ENCODE measurements around the gene PRR35. TPM values are rescaled to one million over a fixed set of nuclear protein-coding genes. Genes with fewer than 3 reads are reported as not detected.

The PRR35 gene
- total and polyA plus RNA-seq, 2 of the 4 experiments (the other 2 are of a cell fraction) = not detected

DNA sequence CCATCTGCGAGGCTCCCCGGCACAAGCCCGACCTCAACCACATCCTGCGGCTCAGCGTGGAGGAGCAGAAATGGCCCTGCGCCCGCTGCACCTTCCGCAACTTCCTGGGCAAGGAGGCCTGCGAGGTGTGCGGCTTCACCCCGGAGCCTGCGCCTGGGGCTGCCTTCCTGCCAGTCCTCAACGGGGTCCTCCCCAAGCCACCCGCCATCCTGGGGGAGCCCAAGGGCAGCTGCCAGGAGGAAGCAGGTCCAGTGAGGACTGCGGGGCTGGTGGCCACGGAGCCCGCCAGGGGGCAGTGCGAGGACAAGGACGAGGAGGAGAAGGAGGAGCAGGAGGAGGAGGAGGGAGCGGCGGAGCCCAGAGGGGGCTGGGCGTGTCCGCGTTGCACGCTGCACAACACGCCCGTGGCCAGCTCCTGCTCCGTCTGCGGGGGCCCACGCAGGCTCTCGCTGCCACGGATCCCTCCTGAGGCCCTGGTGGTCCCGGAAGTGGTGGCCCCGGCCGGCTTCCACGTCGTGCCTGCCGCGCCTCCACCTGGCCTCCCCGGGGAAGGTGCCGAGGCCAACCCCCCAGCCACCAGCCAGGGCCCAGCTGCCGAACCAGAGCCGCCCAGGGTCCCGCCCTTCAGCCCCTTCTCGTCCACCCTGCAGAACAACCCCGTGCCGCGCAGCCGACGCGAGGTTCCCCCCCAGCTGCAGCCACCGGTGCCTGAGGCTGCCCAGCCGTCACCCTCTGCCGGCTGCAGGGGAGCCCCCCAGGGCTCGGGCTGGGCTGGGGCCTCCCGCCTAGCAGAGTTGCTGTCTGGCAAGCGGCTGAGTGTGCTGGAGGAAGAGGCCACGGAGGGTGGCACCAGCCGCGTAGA lies 13.1 kb upstream of the PRR35 start:
- no peak overlapping the region for H4K8ac ChIP-seq (ENCODE audit: low read depth in 2 of 2, low read length in 2 of 2)
- no peak overlapping the region for H2AFZ ChIP-seq (replicated peaks; ENCODE audit: low read length, poor library complexity)
- no peak overlapping the region for H2BK15ac ChIP-seq (ENCODE audit: low read depth, low read length)
- H2BK120ac ChIP-seq (ENCODE audit: low read depth, low read length) = no peak overlapping the region
- peaks cover 1 to 16% of the 10 kb centered on the region in 2 experiments; a peak in 2 of 4 replicates for H3K79me1 ChIP-seq (ENCODE audit: low read depth in 1 of 2, low read length in 2 of 2)
- no peak overlapping the region for H3K23ac ChIP-seq (ENCODE audit: low read depth, low read length)
- no peak overlapping the region for H3K56ac ChIP-seq (ENCODE audit: extremely low read depth, insufficient read depth, low read length)
- no peak overlapping the region for H2BK5ac ChIP-seq (ENCODE audit: low read depth, low read length, poor library complexity, severe bottlenecking)
- H3K9me1 ChIP-seq (ENCODE audit: insufficient read depth, low read length) = no peaks in the 10 kb centered on the region; the same call in 1 of the 2 replicates
- H3K4me3 ChIP-seq (ENCODE audit: insufficient read depth, low read depth, low read length) = no peak overlapping the region
- POLR2A ChIA-PET (ENCODE audit: unreplicated experiment) = no interaction called here
- TF ChIP-seq CEBPB (IDR thresholded peaks at IDR 0.05; ENCODE audit: low read depth, low read length) (no peak), POLR2A (IDR thresholded peaks at IDR 0.05; ENCODE audit: low read depth, low read length) (no peak), RAD21 (IDR thresholded peaks at IDR 0.05; ENCODE audit: low read length) (peak; percentile 49), MAZ (IDR thresholded peaks at IDR 0.05; ENCODE audit: borderline replicate concordance, low read depth, low read length) (peak; percentile 56; the same call in 1 of the 2 replicates), SMC3 (IDR thresholded peaks at IDR 0.05; ENCODE audit: low read depth, low read length) (peak; percentile 28; the same call in 1 of the 2 replicates), RCOR1 (IDR thresholded peaks at IDR 0.05; ENCODE audit: insufficient replicate concordance, low read length) (no peak), RFX5 (IDR thresholded peaks at IDR 0.05; ENCODE audit: low read depth, low read length) (no peak)
- TF ChIP-seq, protein P1, sequence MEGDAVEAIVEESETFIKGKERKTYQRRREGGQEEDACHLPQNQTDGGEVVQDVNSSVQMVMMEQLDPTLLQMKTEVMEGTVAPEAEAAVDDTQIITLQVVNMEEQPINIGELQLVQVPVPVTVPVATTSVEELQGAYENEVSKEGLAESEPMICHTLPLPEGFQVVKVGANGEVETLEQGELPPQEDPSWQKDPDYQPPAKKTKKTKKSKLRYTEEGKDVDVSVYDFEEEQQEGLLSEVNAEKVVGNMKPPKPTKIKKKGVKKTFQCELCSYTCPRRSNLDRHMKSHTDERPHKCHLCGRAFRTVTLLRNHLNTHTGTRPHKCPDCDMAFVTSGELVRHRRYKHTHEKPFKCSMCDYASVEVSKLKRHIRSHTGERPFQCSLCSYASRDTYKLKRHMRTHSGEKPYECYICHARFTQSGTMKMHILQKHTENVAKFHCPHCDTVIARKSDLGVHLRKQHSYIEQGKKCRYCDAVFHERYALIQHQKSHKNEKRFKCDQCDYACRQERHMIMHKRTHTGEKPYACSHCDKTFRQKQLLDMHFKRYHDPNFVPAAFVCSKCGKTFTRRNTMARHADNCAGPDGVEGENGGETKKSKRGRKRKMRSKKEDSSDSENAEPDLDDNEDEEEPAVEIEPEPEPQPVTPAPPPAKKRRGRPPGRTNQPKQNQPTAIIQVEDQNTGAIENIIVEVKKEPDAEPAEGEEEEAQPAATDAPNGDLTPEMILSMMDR (conservative IDR thresholded peaks at IDR 0.05; ENCODE audit: low read depth, low read length) = peak; percentile 52
- TF ChIP-seq, protein P2, sequence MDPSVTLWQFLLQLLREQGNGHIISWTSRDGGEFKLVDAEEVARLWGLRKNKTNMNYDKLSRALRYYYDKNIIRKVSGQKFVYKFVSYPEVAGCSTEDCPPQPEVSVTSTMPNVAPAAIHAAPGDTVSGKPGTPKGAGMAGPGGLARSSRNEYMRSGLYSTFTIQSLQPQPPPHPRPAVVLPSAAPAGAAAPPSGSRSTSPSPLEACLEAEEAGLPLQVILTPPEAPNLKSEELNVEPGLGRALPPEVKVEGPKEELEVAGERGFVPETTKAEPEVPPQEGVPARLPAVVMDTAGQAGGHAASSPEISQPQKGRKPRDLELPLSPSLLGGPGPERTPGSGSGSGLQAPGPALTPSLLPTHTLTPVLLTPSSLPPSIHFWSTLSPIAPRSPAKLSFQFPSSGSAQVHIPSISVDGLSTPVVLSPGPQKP (IDR thresholded peaks at IDR 0.05; ENCODE audit: borderline replicate concordance, low read depth, low read length) = no peak
- no TSS peak for BruUV-seq (replicated peaks)
- no peak overlapping the region for H3K9ac ChIP-seq (ENCODE audit: low read depth, low read length)
- in situ Hi-C loops (cut with MboI; ENCODE audit: low sequenced_read_pairs) = no loop called here
- no peak overlapping the region for H2AK5ac ChIP-seq (ENCODE audit: low read depth, low read length)
- H4K20me1 ChIP-seq (ENCODE audit: insufficient read depth, low read length) = peaks cover 36% of the 10 kb centered on the region
- intact Hi-C loops (cut with micrococcal nuclease) = no loop called here
- no peak overlapping the region for H3K27ac ChIP-seq (ENCODE audit: insufficient read depth, low read length)
- 88% methylated on average over 24 of the region's 60 CpGs; no CpG with 5 or more reads in 1 of the 2 experiments for WGBS, 2 experiments (ENCODE audit: extremely low coverage in 2 of 2, insufficient read length in 1 of 2)
- DNase-seq = peak; percentile 16
- no peak overlapping the region for H4K5ac ChIP-seq (ENCODE audit: low read depth, low read length)
- no peak for ATAC-seq (ENCODE audit: low read depth)
- H3K27me3 ChIP-seq (ENCODE audit: control insufficient read depth, insufficient read depth, low read length) = no peaks in the 10 kb centered on the region
- H3K4ac ChIP-seq (ENCODE audit: low read depth, low read length) = no peak overlapping the region
- no peak overlapping the region for H3K14ac ChIP-seq (replicated peaks; ENCODE audit: low read depth, low read length)
- dilution Hi-C loops (cut with HindIII; ENCODE audit: low sequenced_read_pairs, unreplicated experiment) = no loop called here
- H3K4me1 ChIP-seq (ENCODE audit: control insufficient read depth, insufficient read depth, low read length) = no peaks in the 10 kb centered on the region
- no peaks in the 10 kb centered on the region for H3K9me3 ChIP-seq (ENCODE audit: control insufficient read depth, insufficient read depth, low read length)
- H4K91ac ChIP-seq (ENCODE audit: insufficient read depth, low read depth, low read length) = no peak overlapping the region
- H3K36me3 ChIP-seq (ENCODE audit: control insufficient read depth, insufficient read depth, low read length) = peaks cover 25% of the 10 kb centered on the region
- H2BK20ac ChIP-seq (ENCODE audit: low read depth, low read length) = no peak overlapping the region
- no peak overlapping the region for H2AK9ac ChIP-seq (replicated peaks; ENCODE audit: low read depth, low read length, poor library complexity)
- CTCF ChIA-PET = no interaction called here
- H3K4me2 ChIP-seq (ENCODE audit: low read depth, low read length) = no peak overlapping the region
- H3K18ac ChIP-seq (ENCODE audit: low read depth, low read length) = no peak overlapping the region
